CD8-positive, alpha-beta memory T cell (primary cell): ENCODE results near the gene OSGIN1. TPM values are rescaled to one million over a fixed set of nuclear protein-coding genes. Genes with fewer than 3 reads are reported as not detected.
"Not testable (repeated sequence)": the region's sequence is repeated elsewhere in the genome, so short reads cannot be mapped to it uniquely, and the experiment has no call there.

Experiments
- CTCF ChIA-PET: fragments of 350-600 bp; sonication (Branson Sonifier 250); formaldehyde crosslinking; loops from one replicate; lab custom pipeline; 2021; ENCODE audit warnings: antibody characterized with exemption; lab: Charles Lee
- POLR2A ChIA-PET: fragments of 350-600 bp; sonication (Branson Sonifier 250); formaldehyde crosslinking; loops from one replicate; lab custom pipeline; 2021; ENCODE audit warnings: antibody characterized with exemption; lab: Charles Lee
- DNase-seq, 5 donors: peaks; one replicate each; pipeline versions ENCODE4 v3.0.0 to v3.0.0-alpha.2; 2020 to 2022; ENCODE audit warnings: mixed read lengths in 1 of 5
- H3K27ac ChIP-seq: one replicate; pipeline ENCODE4 v1.7.0; 2013; ENCODE audit warnings: low read depth, mild to moderate bottlenecking, low read length, moderate library complexity
- H3K27me3 ChIP-seq: 2 replicates; pipeline ENCODE4 v1.7.0; 2013; ENCODE audit warnings: low read length, mild to moderate bottlenecking; ENCODE audit not compliant: insufficient read depth, poor library complexity, severe bottlenecking
- H3K36me3 ChIP-seq: 2 replicates; pipeline ENCODE4 v1.7.0; 2013; ENCODE audit warnings: mild to moderate bottlenecking, low read length, moderate library complexity; ENCODE audit not compliant: insufficient read depth
- H3K4me1 ChIP-seq: 2 replicates; pipeline ENCODE4 v1.7.0; 2013; ENCODE audit warnings: mild to moderate bottlenecking, low read length, moderate library complexity; ENCODE audit not compliant: insufficient read depth
- H3K4me3 ChIP-seq: 2 replicates; pipeline ENCODE4 v1.7.0; 2013; ENCODE audit warnings: mild to moderate bottlenecking, low read length
- H3K9me3 ChIP-seq: 2 replicates; pipeline ENCODE4 v1.7.0; 2013; ENCODE audit warnings: mild to moderate bottlenecking, low read length
- H3K27ac Mint-ChIP-seq, 8 donors: one replicate each; pipeline ENCODE4 v1.8.0; 2020 to 2021; ENCODE audit warnings: mixed read lengths in 8 of 8, mild to moderate bottlenecking in 6 of 8, inconsistent platforms in 3 of 8, moderate library complexity in 3 of 8
- H3K27me3 Mint-ChIP-seq, 2 donors: one replicate each; pipeline ENCODE4 v1.8.0; 2020 to 2021; ENCODE audit warnings: mixed read lengths in 2 of 2, mild to moderate bottlenecking in 1 of 2, moderate library complexity in 1 of 2
- H3K36me3 Mint-ChIP-seq, 3 donors: one replicate each; pipeline ENCODE4 v1.8.0; 2020 to 2021; ENCODE audit warnings: mixed read lengths in 3 of 3, inconsistent platforms in 1 of 3, mild to moderate bottlenecking in 1 of 3
- H3K4me1 Mint-ChIP-seq, 3 donors: one replicate each; pipeline ENCODE4 v1.8.0; 2020 to 2021; ENCODE audit warnings: mixed read lengths in 3 of 3, inconsistent platforms in 1 of 3, mild to moderate bottlenecking in 1 of 3
- H3K4me3 Mint-ChIP-seq, 7 donors: one replicate each; pipeline ENCODE4 v1.8.0; 2020 to 2021; ENCODE audit warnings: mixed read lengths in 7 of 7, mild to moderate bottlenecking in 6 of 7, moderate library complexity in 4 of 7, inconsistent platforms in 2 of 7
- H3K9me3 Mint-ChIP-seq, 5 donors: one replicate each; pipeline ENCODE4 v1.8.0; 2020 to 2022; ENCODE audit warnings: mixed read lengths in 5 of 5, mild to moderate bottlenecking in 3 of 5, moderate library complexity in 2 of 5, inconsistent platforms in 1 of 5
- polyA plus RNA-seq: library from polyadenylated mRNA; unstranded; fragments of 300-500 nt; fragmentation: Illumina TruSeq; gene quantifications from one replicate; pipeline ENCODE4 v1.2.3, GENCODE V29; 2021
- total RNA-seq, 2 experiments: library from RNA; stranded (reverse); gene quantifications; one replicate each; pipeline ENCODE4 v1.2.3, GENCODE V29; 2021

Gene OSGIN1
- total and polyA plus RNA-seq, 3 experiments from 2014 or later = 0.21 to 0.86 (median 0.83) TPM

GRCh38 chr16:83940630-83941378 lies 12.2 kb upstream of the OSGIN1 start:
- CTCF ChIA-PET = no interaction called here
- Histone ChIP-seq H3K9me3 (no peaks in the 10 kb centered on the region), H3K4me1 (no peaks in the 10 kb centered on the region), H3K36me3 (no peaks in the 10 kb centered on the region), H3K4me3 (no peak overlapping the region), H3K27me3 (no peaks in the 10 kb centered on the region), H3K27ac (no peak overlapping the region)
- Mint-ChIP-seq H3K4me3 (no peak overlapping the region), H3K27me3 (peaks cover 3 to 4% of the 10 kb centered on the region in 2 donors), H3K36me3 (no peaks in the 10 kb centered on the region), H3K27ac (no peak overlapping the region), H3K4me1 (peaks cover 0 to 3% (median 0%) of the 10 kb centered on the region in 3 donors), H3K9me3 (peaks cover 0 to 2% (median 0%) of the 10 kb centered on the region in 5 donors)
- DNase-seq = no peak
- POLR2A ChIA-PET = no interaction called here

DNA sequence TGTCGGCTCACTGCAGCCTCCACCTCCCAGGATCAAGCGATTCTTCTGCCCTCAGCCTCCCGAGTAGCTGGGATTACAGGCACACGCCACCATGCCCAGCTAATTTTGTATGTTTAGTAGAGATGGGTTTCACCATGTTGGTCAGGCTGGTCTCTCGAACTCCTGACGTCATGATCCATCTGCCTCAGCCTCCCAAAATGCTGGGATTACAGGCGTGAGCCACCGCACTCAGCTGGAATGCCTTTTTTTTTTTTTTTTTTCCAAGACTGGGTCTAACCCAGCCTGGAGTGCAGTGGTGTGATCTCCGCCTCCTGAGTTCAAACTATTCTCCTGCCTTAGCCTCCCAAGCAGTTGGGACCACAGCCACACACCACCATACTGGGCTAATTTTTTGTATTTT lies 11.5 kb upstream of the OSGIN1 start:
- H3K36me3 Mint-ChIP-seq, H3K4me1 Mint-ChIP-seq, H3K27me3 ChIP-seq, DNase-seq, H3K27ac ChIP-seq, H3K4me1 ChIP-seq, CTCF ChIA-PET, H3K36me3 ChIP-seq, H3K27me3 Mint-ChIP-seq, H3K4me3 Mint-ChIP-seq, H3K27ac Mint-ChIP-seq, H3K9me3 Mint-ChIP-seq, POLR2A ChIA-PET, H3K9me3 ChIP-seq, H3K4me3 ChIP-seq: not testable (repeated sequence)

DNA sequence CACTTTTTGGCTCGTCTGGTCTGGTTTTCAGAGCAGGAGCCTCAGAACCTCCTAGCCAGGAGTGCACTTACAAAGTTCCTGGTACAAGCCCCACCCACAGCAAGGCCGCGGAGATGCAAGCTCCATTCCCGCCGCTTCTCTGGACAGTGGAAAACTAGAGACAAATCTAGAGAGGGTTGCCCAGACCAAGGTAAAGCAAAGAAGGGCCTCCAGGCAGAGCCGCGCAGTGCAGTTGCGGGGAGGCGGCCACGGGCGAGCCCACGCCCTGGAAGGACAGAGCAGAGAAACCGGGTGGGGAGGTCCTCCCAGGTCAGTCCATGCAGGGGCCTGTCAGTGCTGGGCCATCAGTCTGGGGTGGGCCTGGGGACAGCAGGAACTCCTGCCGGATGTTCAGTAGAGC lies 11.0 kb upstream of the OSGIN1 start:
- ChIA-PET CTCF (no interaction called here), POLR2A (no interaction called here)
- peaks cover under 1 to 4% of the 10 kb centered on the region in 2 donors for H3K27me3 Mint-ChIP-seq
- peaks cover 0 to 3% (median 0%) of the 10 kb centered on the region in 3 donors for H3K4me1 Mint-ChIP-seq
- no peak for DNase-seq
- Histone ChIP-seq H3K27ac (no peak overlapping the region), H3K4me3 (no peak overlapping the region), H3K27me3 (no peaks in the 10 kb centered on the region), H3K36me3 (no peaks in the 10 kb centered on the region), H3K4me1 (no peaks in the 10 kb centered on the region), H3K9me3 (no peaks in the 10 kb centered on the region)
- H3K27ac Mint-ChIP-seq = no peak overlapping the region
- no peak overlapping the region for H3K4me3 Mint-ChIP-seq
- H3K9me3 Mint-ChIP-seq = peaks cover 0 to 2% (median 0%) of the 10 kb centered on the region in 5 donors
- H3K36me3 Mint-ChIP-seq = no peaks in the 10 kb centered on the region

DNA sequence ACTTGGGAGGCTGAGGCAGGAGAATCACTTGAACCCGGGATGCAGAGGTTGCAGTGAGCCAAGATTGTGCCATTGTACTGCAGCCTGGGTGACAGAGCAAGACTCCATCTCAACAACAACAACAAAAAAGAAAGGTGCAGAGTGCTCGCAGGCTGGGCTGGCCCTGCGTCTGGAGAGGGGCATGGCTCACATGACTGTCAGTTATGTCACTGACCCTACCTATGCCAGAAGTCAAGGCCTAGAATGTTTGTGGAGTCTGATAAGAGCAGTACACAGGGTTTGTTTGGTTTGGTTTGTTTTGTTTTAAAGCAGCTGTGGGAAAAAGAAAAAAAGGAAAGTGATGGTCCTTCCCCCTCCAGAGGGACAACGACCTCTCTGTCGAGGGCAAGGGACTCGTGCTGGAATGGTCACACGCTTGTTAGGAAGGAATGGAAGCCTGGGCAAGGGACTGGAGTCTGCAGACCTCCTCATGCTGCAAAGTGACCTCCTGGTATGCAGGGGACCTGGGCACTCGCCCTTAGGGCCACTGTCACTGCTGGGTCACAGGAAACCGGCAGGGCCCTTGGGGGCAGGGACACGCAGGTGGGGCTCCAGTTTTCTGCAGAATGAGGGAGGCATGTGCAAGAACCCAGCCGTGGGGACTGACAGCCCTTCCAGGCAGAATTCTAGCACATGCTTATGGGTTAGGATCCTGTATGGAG lies 10.1 kb upstream of the OSGIN1 start:
- CTCF ChIA-PET = no interaction called here
- H3K4me3 Mint-ChIP-seq = no peak overlapping the region
- Histone ChIP-seq H3K9me3 (no peaks in the 10 kb centered on the region), H3K27me3 (no peaks in the 10 kb centered on the region), H3K4me1 (no peaks in the 10 kb centered on the region), H3K27ac (no peak overlapping the region), H3K4me3 (no peak overlapping the region), H3K36me3 (no peaks in the 10 kb centered on the region)
- peaks cover 0 to 3% (median 0%) of the 10 kb centered on the region in 3 donors for H3K4me1 Mint-ChIP-seq
- H3K27ac Mint-ChIP-seq = no peak overlapping the region
- no peaks in the 10 kb centered on the region for H3K36me3 Mint-ChIP-seq
- H3K9me3 Mint-ChIP-seq = peaks cover 0 to 2% (median 0%) of the 10 kb centered on the region in 5 donors
- no peak for DNase-seq
- POLR2A ChIA-PET = no interaction called here
- H3K27me3 Mint-ChIP-seq = peaks cover 0 to 4% of the 10 kb centered on the region in 2 donors

DNA sequence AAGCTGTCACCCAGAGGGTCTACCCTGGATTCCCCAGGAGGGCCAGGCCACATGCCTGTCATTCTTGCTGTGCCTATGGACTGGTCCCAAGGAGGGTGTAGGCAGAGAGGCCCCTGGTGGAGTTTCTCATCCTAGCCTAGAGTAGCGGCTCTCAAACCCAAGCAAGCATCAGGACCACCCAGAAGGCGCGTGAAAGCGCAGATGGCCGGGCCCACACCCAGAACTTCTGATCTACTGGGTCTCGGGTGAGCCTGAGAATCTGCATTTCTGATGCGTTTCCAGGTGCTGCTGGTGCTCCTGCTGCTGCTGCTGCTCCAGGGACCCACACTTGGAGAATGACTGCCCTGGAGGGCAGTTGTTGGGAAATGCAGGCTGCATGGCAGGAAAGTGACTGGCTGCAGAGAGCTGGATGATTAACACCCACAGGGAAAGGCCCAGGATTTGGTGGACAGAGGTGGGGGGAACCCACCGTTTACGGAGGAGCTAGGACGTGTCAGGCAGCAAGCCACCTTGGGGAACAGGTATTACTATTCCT lies 9.5 kb upstream of the OSGIN1 start:
- no peaks in the 10 kb centered on the region for H3K27me3 ChIP-seq
- Mint-ChIP-seq H3K27me3 (peaks cover 0 to 4% of the 10 kb centered on the region in 2 donors), H3K9me3 (peaks cover 0 to 2% (median 0%) of the 10 kb centered on the region in 5 donors), H3K4me3 (no peak overlapping the region), H3K36me3 (no peaks in the 10 kb centered on the region), H3K4me1 (peaks cover 0 to 3% (median 0%) of the 10 kb centered on the region in 3 donors), H3K27ac (no peak overlapping the region)
- H3K4me3 ChIP-seq = no peak overlapping the region
- no peaks in the 10 kb centered on the region for H3K4me1 ChIP-seq
- POLR2A ChIA-PET = no interaction called here
- no peak for DNase-seq
- H3K36me3 ChIP-seq = no peaks in the 10 kb centered on the region
- no peak overlapping the region for H3K27ac ChIP-seq
- no peaks in the 10 kb centered on the region for H3K9me3 ChIP-seq
- CTCF ChIA-PET = no interaction called here

GRCh38 chr16:83945587-83945986 lies 7.5 kb upstream of the OSGIN1 start:
- H3K27me3 Mint-ChIP-seq = no peaks in the 10 kb centered on the region
- H3K4me1 ChIP-seq = no peaks in the 10 kb centered on the region
- H3K9me3 Mint-ChIP-seq = no peaks in the 10 kb centered on the region
- no peaks in the 10 kb centered on the region for H3K36me3 Mint-ChIP-seq
- no peaks in the 10 kb centered on the region for H3K4me1 Mint-ChIP-seq
- DNase-seq = no peak
- H3K27me3 ChIP-seq = no peaks in the 10 kb centered on the region
- no peaks in the 10 kb centered on the region for H3K36me3 ChIP-seq
- H3K4me3 ChIP-seq = no peak overlapping the region
- POLR2A ChIA-PET = no interaction called here
- no peaks in the 10 kb centered on the region for H3K9me3 ChIP-seq
- CTCF ChIA-PET = no interaction called here
- H3K4me3 Mint-ChIP-seq = no peak overlapping the region
- H3K27ac Mint-ChIP-seq = no peak overlapping the region
- H3K27ac ChIP-seq = no peak overlapping the region

GRCh38 chr16:83946154-83946780 lies 6.8 kb upstream of the OSGIN1 start:
- Mint-ChIP-seq H3K4me3 (no peak overlapping the region), H3K4me1 (no peaks in the 10 kb centered on the region), H3K9me3 (no peaks in the 10 kb centered on the region), H3K27me3 (no peaks in the 10 kb centered on the region), H3K27ac (no peak overlapping the region), H3K36me3 (no peaks in the 10 kb centered on the region)
- DNase-seq = no peak
- Histone ChIP-seq H3K9me3 (no peaks in the 10 kb centered on the region), H3K4me3 (no peak overlapping the region), H3K27me3 (no peaks in the 10 kb centered on the region), H3K36me3 (no peaks in the 10 kb centered on the region), H3K27ac (no peak overlapping the region), H3K4me1 (no peaks in the 10 kb centered on the region)
- CTCF ChIA-PET = interaction anchor here (1.5 kb wide), 1 partner anchor 11 kb away, joined by 3 read pairs; no protein-coding TSS in a partner anchor
- POLR2A ChIA-PET = no interaction called here
